GM12872 (cell line): ENCODE data around the gene SEPSECS.

Source experiments
- CTCF ChIP-seq: IDR thresholded peaks from 3 replicates; pipeline ENCODE4 v1.5.1; 2011; ENCODE audit warnings: low read depth, mild to moderate bottlenecking, low read length, moderate library complexity; ENCODE audit not compliant: insufficient read depth

SEPSECS gene

DNA sequence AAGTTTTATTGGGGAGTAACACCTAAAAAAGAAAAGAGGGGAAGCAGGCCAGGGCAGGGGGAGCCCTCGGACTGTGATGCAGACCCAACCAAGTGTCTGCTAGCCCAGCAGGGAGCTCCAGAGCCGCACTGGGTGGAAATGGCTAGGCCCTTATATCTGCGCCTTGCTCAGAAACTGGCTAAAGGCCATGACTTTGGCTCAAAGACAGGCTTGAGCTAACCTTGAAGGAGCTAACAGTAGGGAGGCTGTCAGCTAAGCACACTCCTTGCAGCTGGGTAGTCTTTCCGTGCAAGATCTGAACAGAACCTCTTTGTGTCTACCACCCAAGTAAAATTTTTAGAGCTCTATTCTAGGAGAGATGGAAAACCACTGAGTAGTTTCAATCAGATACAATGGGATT lies 43.0 kb downstream of the SEPSECS start:
- TF ChIP-seq CTCF, result no peak

- no peak for TF ChIP-seq CTCF
Measured at GRCh38 chr4:25113915-25114904, 46.0 kb downstream of the SEPSECS start.

GRCh38 chr4:25112995-25113380 lies 47.3 kb downstream of the SEPSECS start:
- no peak for TF ChIP-seq CTCF

DNA sequence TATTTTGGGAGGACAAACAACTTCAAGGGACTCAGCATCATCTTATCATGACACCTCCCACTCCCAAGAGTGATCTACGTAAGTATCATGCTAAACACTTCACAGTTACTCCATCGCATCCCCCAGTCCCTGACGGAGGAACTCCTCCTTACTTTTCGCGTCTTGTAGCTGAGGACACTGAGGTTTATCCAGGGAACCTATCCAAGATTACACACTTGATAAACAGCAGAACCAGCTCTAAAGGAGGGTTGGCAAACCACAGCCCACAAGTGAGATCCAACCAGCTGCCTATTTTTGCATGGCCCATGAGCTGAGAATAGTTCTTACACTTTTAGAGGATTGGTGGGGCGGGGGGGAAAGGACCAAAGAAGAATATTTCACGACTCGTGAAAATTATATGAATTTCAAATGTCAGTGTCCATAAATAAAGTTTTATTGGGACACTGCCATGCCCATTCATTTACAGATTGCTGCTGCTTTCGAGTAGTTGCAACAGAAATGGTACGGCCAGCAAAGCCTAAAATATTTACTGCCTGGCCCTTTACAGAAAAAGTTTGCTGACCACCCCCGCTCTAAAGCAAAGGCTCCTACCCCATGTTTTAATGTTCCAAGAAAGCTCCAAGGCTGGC lies 47.8 kb downstream of the SEPSECS start:
- no peak for TF ChIP-seq CTCF

- TF ChIP-seq CTCF, result no peak
Measured at GRCh38 chr4:25111648-25112196, 48.5 kb downstream of the SEPSECS start.

- TF ChIP-seq CTCF, result no peak
Measured at GRCh38 chr4:25110527-25111329, 49.5 kb downstream of the SEPSECS start.

DNA sequence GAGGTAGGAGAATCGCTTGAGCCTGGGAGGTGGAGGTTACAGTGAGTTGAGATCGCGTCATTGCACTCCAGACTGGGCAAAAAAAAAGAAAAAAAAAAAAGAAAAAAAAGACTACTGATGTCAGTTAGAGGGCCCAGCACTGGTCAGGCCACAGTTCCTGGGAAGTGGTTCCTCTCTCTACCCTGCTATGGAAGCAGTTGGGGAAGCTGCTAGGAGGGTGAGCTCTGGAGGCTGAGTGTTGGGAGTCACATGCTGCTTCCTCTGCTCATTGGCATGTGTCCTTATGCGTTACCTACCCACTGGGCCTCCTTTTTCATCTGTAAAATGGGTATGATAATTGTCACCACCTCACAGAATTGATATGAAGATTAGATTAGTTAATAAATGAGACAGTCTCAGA lies 50.7 kb downstream of the SEPSECS start:
- TF ChIP-seq CTCF, result no peak
